Measurements from ENCODE around the gene KCTD1. TPM values are rescaled to one million over a fixed set of nuclear protein-coding genes. Genes with fewer than 3 reads are reported as not detected.

Gene KCTD1
- total and polyA plus RNA-seq, 8 donors: 7.1 to 118 (median 12.9) TPM

DNA sequence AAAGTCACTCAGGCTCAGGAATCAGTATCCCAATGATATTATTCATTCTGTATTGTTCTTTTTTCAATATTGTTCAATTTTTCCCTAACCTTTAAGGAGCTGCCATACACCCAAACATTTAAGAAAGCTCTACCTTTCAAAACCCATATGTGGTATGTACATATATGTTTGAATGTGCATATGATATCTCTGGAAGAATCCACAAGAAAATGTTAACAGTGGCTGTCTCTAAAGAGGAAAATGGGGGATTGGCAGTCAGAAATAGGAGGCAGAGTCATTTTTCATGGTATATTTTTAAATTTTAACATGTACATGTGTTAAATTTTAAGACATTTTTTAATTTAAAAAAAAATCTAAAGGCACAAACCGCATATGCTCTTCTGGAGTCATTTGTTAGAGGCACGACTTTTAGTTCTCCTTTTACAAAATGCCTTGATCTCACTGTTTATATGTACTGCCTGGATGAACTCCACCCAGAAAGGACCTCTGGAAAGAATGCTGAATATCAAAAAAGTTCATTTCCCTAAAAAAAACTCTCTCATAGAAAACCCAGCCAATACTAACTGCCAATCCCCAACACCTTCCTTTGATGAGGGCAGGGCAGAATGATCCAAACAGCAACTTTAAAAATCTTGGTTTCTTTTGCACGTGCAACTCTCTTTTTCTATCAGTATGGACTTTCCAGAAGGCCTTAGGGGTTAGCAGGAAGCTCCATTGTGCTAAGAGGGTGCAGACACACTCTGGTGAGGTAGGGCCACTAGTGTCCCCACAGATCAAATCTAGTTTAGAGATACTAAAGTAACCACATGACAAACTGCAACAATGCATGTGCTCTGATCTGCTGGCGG lies 23.6 kb downstream of the KCTD1 start:
- no peaks in the 10 kb centered on the region for H3K36me3 ChIP-seq
- no peaks in the 10 kb centered on the region for H3K27me3 ChIP-seq
- no peak for DNase-seq
- 70 to 81% (median 72%) methylated on average over 4 of the region's 4 CpGs for WGBS, 5 donors
- H3K4me3 ChIP-seq: no peak overlapping the region
- H3K27ac ChIP-seq: no peak overlapping the region
- TF ChIP-seq POLR2AphosphoS5 (IDR thresholded peaks at IDR 0.05) (no peak), POLR2A (IDR thresholded peaks at IDR 0.05) (no peak), EP300 (IDR thresholded peaks at IDR 0.05) (no peak)
- TF ChIP-seq, protein P1, sequence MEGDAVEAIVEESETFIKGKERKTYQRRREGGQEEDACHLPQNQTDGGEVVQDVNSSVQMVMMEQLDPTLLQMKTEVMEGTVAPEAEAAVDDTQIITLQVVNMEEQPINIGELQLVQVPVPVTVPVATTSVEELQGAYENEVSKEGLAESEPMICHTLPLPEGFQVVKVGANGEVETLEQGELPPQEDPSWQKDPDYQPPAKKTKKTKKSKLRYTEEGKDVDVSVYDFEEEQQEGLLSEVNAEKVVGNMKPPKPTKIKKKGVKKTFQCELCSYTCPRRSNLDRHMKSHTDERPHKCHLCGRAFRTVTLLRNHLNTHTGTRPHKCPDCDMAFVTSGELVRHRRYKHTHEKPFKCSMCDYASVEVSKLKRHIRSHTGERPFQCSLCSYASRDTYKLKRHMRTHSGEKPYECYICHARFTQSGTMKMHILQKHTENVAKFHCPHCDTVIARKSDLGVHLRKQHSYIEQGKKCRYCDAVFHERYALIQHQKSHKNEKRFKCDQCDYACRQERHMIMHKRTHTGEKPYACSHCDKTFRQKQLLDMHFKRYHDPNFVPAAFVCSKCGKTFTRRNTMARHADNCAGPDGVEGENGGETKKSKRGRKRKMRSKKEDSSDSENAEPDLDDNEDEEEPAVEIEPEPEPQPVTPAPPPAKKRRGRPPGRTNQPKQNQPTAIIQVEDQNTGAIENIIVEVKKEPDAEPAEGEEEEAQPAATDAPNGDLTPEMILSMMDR (IDR thresholded peaks at IDR 0.05): no peak
- intact Hi-C loops (cut with DNase I; ENCODE audit: low total_unique reads): no loop called here
- no peaks in the 10 kb centered on the region for H3K4me1 ChIP-seq
- H3K9me3 ChIP-seq: no peaks in the 10 kb centered on the region

DNA sequence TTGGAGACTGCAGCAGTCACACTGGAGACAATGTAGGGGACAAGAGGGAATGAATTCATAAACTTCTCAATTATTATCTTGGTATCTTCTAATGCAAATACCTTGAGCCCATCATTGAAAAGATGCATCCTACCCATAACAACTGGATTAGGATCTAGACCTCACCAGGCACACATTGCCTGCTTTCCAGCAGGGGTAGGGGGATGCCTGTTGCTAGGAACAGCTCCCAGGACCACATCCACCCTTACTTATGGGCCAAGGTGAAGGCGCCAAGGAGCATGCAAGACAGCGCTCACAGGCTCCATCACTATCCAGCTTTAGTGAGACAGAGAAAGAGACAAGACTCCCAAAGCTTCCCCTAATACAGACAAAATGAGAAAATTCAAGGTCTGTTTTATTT lies 24.4 kb downstream of the KCTD1 start:
- no peaks in the 10 kb centered on the region for H3K36me3 ChIP-seq
- H3K27me3 ChIP-seq: no peaks in the 10 kb centered on the region
- 94 to 100% (median 100%) methylated on average over 2 of the region's 2 CpGs for WGBS, 5 donors
- no peaks in the 10 kb centered on the region for H3K4me1 ChIP-seq
- no peak overlapping the region for H3K4me3 ChIP-seq
- intact Hi-C loops (cut with DNase I; ENCODE audit: low total_unique reads): no loop called here
- no peak for DNase-seq
- H3K9me3 ChIP-seq: no peaks in the 10 kb centered on the region
- H3K27ac ChIP-seq: no peak overlapping the region
- TF ChIP-seq, protein P1 (IDR thresholded peaks at IDR 0.05): no peak
- TF ChIP-seq POLR2AphosphoS5 (IDR thresholded peaks at IDR 0.05) (no peak), POLR2A (IDR thresholded peaks at IDR 0.05) (no peak), EP300 (IDR thresholded peaks at IDR 0.05) (no peak)

DNA sequence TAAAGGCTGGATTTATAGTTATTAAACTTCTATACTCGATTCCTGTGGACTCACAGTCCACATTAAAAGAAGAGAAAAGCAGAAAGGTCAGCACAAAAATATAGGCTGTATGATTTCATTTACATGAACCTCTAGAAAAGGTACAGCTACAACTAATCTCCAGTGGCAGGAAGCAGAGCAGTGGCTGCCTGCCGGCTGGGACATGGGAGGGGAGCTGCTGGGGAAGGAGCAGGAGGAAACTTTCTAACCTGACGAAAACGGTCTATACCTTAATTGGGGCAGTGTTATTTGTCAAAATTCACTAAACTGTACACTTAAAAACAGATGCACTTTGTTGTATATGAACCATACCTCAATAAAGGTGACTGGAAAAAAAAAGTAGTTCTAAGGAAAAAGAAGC lies 26.7 kb downstream of the KCTD1 start:
- DNase-seq: no peak
- H3K9me3 ChIP-seq: no peaks in the 10 kb centered on the region
- no peaks in the 10 kb centered on the region for H3K36me3 ChIP-seq
- peaks cover 0 to 6% (median 2%) of the 10 kb centered on the region in 4 donors for H3K4me1 ChIP-seq
- H3K27me3 ChIP-seq: no peaks in the 10 kb centered on the region
- intact Hi-C loops (cut with DNase I; ENCODE audit: low total_unique reads): no loop called here
- WGBS, 5 donors: 66 to 78% (median 69%) methylated on average over 4 of the region's 4 CpGs
- H3K4me3 ChIP-seq: no peak overlapping the region
- no peak overlapping the region for H3K27ac ChIP-seq
- TF ChIP-seq EP300 (IDR thresholded peaks at IDR 0.05): no peak
- no peak for TF ChIP-seq POLR2A (IDR thresholded peaks at IDR 0.05)
- no peak for TF ChIP-seq POLR2AphosphoS5 (IDR thresholded peaks at IDR 0.05)
- TF ChIP-seq, protein P1 (IDR thresholded peaks at IDR 0.05): no peak

DNA sequence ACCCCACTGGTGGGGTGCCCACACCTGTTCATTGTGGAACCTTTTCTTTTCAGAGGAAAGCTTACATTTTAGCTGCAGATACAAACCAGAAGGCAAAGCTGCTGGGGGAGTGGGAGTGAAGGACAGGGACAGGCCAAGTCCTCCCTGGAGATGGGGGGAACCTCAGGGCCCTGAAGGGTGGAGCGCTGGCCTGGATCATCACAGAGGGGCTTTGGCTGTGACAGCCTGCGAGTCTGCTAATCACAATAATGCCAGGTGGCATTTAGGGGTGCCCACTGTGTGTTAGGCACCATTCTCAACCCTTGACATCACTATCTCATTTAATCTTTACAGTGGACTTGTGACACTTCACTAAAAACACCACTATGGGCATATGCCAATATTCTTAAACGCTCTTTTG lies 27.4 kb downstream of the KCTD1 start:
- TF ChIP-seq EP300 (IDR thresholded peaks at IDR 0.05) (no peak), POLR2A (IDR thresholded peaks at IDR 0.05) (no peak), POLR2AphosphoS5 (IDR thresholded peaks at IDR 0.05) (no peak)
- TF ChIP-seq, protein P1 (IDR thresholded peaks at IDR 0.05): no peak
- Histone ChIP-seq H3K36me3 (no peaks in the 10 kb centered on the region), H3K27me3 (no peaks in the 10 kb centered on the region), H3K4me1 (peaks cover 0 to 10% (median 2%) of the 10 kb centered on the region in 4 donors), H3K9me3 (no peaks in the 10 kb centered on the region), H3K27ac (no peak overlapping the region), H3K4me3 (no peak overlapping the region)
- intact Hi-C loops (cut with DNase I; ENCODE audit: low total_unique reads): no loop called here
- no peak for DNase-seq
- WGBS, 5 donors: 87 to 98% (median 91%) methylated on average over 3 of the region's 3 CpGs

All from stomach (tissue), 9 donors.